ENCODE data around the gene ACSL1. TPM values are rescaled to one million over a fixed set of nuclear protein-coding genes. Genes with fewer than 3 reads are reported as not detected.

Gene ACSL1
- total and polyA plus RNA-seq, 2 experiments from 2014 or later: 6.2 to 13.1 TPM

- peaks cover 2% of the 10 kb centered on the region for H3K27me3 Mint-ChIP-seq (ENCODE audit: insufficient read depth, low read depth, poor library complexity)
- no peak overlapping the region for H3K4me3 Mint-ChIP-seq
- Histone ChIP-seq H3K4me2 (no peak overlapping the region), H3K9me2 (ENCODE audit: insufficient read depth) (no peaks in the 10 kb centered on the region), H3F3A (replicated peaks; ENCODE audit: low read depth) (no peaks in the 10 kb centered on the region), H3K27ac (ENCODE audit: low read depth) (no peak overlapping the region), H3K4me3 (no peak overlapping the region), H2AFZ (no peak overlapping the region), H4K20me1 (replicated peaks; ENCODE audit: insufficient read depth) (no peaks in the 10 kb centered on the region), H3K79me2 (replicated peaks; ENCODE audit: insufficient read depth) (no peaks in the 10 kb centered on the region), H3K4me1 (ENCODE audit: insufficient read depth) (no peaks in the 10 kb centered on the region), H3K36me3 (ENCODE audit: insufficient read depth) (no peaks in the 10 kb centered on the region), H3K27me3 (ENCODE audit: insufficient read depth) (no peaks in the 10 kb centered on the region)
- TF ChIP-seq JUNB (IDR thresholded peaks at IDR 0.05; ENCODE audit: unreplicated experiment) (no peak), CREB1 (CRISPR knock-in tag; IDR thresholded peaks at IDR 0.05; ENCODE audit: low read depth) (no peak), STAT1 (IDR thresholded peaks at IDR 0.05; ENCODE audit: unreplicated experiment) (no peak), ETS1 (IDR thresholded peaks at IDR 0.05) (no peak), NANOG (IDR thresholded peaks at IDR 0.05; ENCODE audit: borderline replicate concordance) (no peak), ZNF331 (CRISPR knock-in tag; IDR thresholded peaks at IDR 0.05; ENCODE audit: low read depth) (no peak), EZH2phosphoT487 (IDR thresholded peaks at IDR 0.05; ENCODE audit: unreplicated experiment) (no peak), POLR2AphosphoS5 (IDR thresholded peaks at IDR 0.05; ENCODE audit: low read depth) (no peak), ZNF114 (CRISPR knock-in tag; IDR thresholded peaks at IDR 0.05) (no peak), REST (IDR thresholded peaks at IDR 0.05; ENCODE audit: unreplicated experiment) (no peak), ZNF462 (CRISPR knock-in tag; IDR thresholded peaks at IDR 0.05) (no peak)
- no peaks in the 10 kb centered on the region for H3K4me1 Mint-ChIP-seq
- DNase-seq (ENCODE audit: low spot score) (no peak), ATAC-seq (no peak)
- H3K27ac Mint-ChIP-seq: no peak overlapping the region
- H3K36me3 Mint-ChIP-seq (ENCODE audit: low read depth): no peaks in the 10 kb centered on the region
- H3K9me3 Mint-ChIP-seq: no peaks in the 10 kb centered on the region
These were observed 19.0 kb upstream of the ACSL1 start for GRCh38 chr4:184844742-184845141.

All from GM23338 (cell line).